HepG2 (cell line): ENCODE results near the gene CUEDC2. TPM values are rescaled to one million over a fixed set of nuclear protein-coding genes. Genes with fewer than 3 reads are reported as not detected.
A peak's percentile ranks its signal among the peaks of the same experiment; 100 is the strongest.

ENCODE experiments used
- AGO2 ChIP-seq: fragments of 200-400 bp; formaldehyde crosslinking; optimal IDR thresholded peaks from 2 replicates; pipeline ENCODE3; 2017; ENCODE audit warnings: mild to moderate bottlenecking, low read depth, low read length, moderate library complexity
- BRD4 ChIP-seq: sonication (generic); formaldehyde crosslinking; IDR thresholded peaks from 2 replicates; pipeline ENCODE4 v1.4.0; 2020; ENCODE audit warnings: missing genetic modification reagents
- CHCHD3 ChIP-seq: sonication (generic); formaldehyde crosslinking; IDR thresholded peaks from 2 replicates; pipeline ENCODE4 v1.8.0; 2022; ENCODE audit warnings: mild to moderate bottlenecking, missing genetic modification reagents, moderate library complexity
- ELF3 ChIP-seq: IDR thresholded peaks from 2 replicates; pipeline ENCODE4 v1.6.1; 2016; ENCODE audit warnings: missing genetic modification reagents, missing compliant biosample characterization
- ETV5 ChIP-seq: IDR thresholded peaks from 2 replicates; pipeline ENCODE4 v1.6.1; 2018; ENCODE audit warnings: missing biosample characterization, missing genetic modification reagents, inconsistent platforms, borderline replicate concordance
- GATAD1 ChIP-seq: IDR thresholded peaks from 2 replicates; pipeline ENCODE4 v1.6.1; 2016; ENCODE audit warnings: missing genetic modification reagents, missing compliant biosample characterization
- MAX ChIP-seq: IDR thresholded peaks from 2 replicates; pipeline ENCODE4 v1.6.1; 2012; ENCODE audit warnings: inconsistent platforms
- MTA1 ChIP-seq: sonication (generic); formaldehyde crosslinking; IDR thresholded peaks from 2 replicates; pipeline ENCODE4 v1.4.0; 2020; ENCODE audit warnings: missing genetic modification reagents, mild to moderate bottlenecking, borderline replicate concordance
- MXD3 ChIP-seq: IDR thresholded peaks from 2 replicates; pipeline ENCODE4 v1.6.1; 2016; ENCODE audit warnings: mild to moderate bottlenecking, missing biosample characterization, missing genetic modification reagents
- RARG ChIP-seq: sonication (generic); formaldehyde crosslinking; IDR thresholded peaks from 2 replicates; pipeline ENCODE4 v1.4.0; 2020; ENCODE audit warnings: low read depth, mild to moderate bottlenecking, missing genetic modification reagents
- RBFOX2 ChIP-seq: fragments of 200-400 bp; formaldehyde crosslinking; IDR thresholded peaks from 2 replicates; pipeline ENCODE4 v1.6.1; 2017; ENCODE audit warnings: low read depth, mild to moderate bottlenecking, low read length
- RFX3 ChIP-seq: IDR thresholded peaks from 2 replicates; pipeline ENCODE4 v1.6.1; 2016; ENCODE audit warnings: missing biosample characterization, missing genetic modification reagents
- RFXAP ChIP-seq: sonication (generic); formaldehyde crosslinking; IDR thresholded peaks from 2 replicates; pipeline ENCODE4 v1.4.0; 2020; ENCODE audit warnings: missing genetic modification reagents, borderline replicate concordance
- TGIF2 ChIP-seq: IDR thresholded peaks from 2 replicates; pipeline ENCODE4 v1.6.1; 2016; ENCODE audit warnings: control low read depth, missing compliant biosample characterization
- THAP7 ChIP-seq: sonication (generic); formaldehyde crosslinking; IDR thresholded peaks from 2 replicates; pipeline ENCODE4 v1.8.1; 2023; ENCODE audit warnings: mild to moderate bottlenecking, missing genetic modification reagents
- TOE1 ChIP-seq: sonication (generic); formaldehyde crosslinking; IDR thresholded peaks from 2 replicates; pipeline ENCODE4 v1.4.0; 2020; ENCODE audit warnings: mild to moderate bottlenecking, missing genetic modification reagents
- ZBTB38 ChIP-seq: sonication (generic); formaldehyde crosslinking; IDR thresholded peaks from 2 replicates; pipeline ENCODE4 v1.5.1; 2020; ENCODE audit warnings: mild to moderate bottlenecking, missing genetic modification reagents
- ZBTB39 ChIP-seq: sonication (generic); formaldehyde crosslinking; IDR thresholded peaks from 2 replicates; pipeline ENCODE4 v1.5.0; 2020; ENCODE audit warnings: missing genetic modification reagents
- ZFY ChIP-seq: sonication (generic); formaldehyde crosslinking; IDR thresholded peaks from 2 replicates; pipeline ENCODE4 v1.4.0; 2020; ENCODE audit warnings: missing genetic modification reagents
- ZNF121 ChIP-seq: sonication (generic); formaldehyde crosslinking; IDR thresholded peaks from 2 replicates; pipeline ENCODE4 v1.5.0; 2020; ENCODE audit warnings: mild to moderate bottlenecking, missing genetic modification reagents
- ZNF773 ChIP-seq: sonication (generic); formaldehyde crosslinking; IDR thresholded peaks from 2 replicates; pipeline ENCODE4 v1.4.0; 2020; ENCODE audit warnings: missing genetic modification reagents, borderline replicate concordance
- ZSCAN30 ChIP-seq: sonication (generic); formaldehyde crosslinking; IDR thresholded peaks from 2 replicates; pipeline ENCODE4 v1.5.0; 2020; ENCODE audit warnings: mild to moderate bottlenecking, missing genetic modification reagents
- ZSCAN5A ChIP-seq: sonication (generic); formaldehyde crosslinking; IDR thresholded peaks from 2 replicates; pipeline ENCODE4 v1.8.0; 2022; ENCODE audit warnings: mild to moderate bottlenecking, missing genetic modification reagents, borderline replicate concordance
- polyA plus RNA-seq, 8 experiments: library from polyadenylated mRNA; depleted of rRNA in 3 of 8; stranded (reverse) in 7 of 8; unstranded in 1 of 8; fragments of >200 nt; fragmentation: Illumina TruSeq in 4 of 8; extraction: Trizol in 4 of 8; gene quantifications; 2 replicates each; pipeline versions ENCODE4 v1.2.1 to v1.2.3, GENCODE V29; 2011 to 2016; ENCODE audit warnings: low read depth in 4 of 8, missing spikeins in 1 of 8, mixed read lengths in 1 of 8; ENCODE audit not compliant: insufficient read depth in 1 of 8
- total RNA-seq, 5 experiments: library from RNA; depleted of rRNA; stranded (reverse); fragments of >200 nt; fragmentation: Illumina TruSeq; extraction: Trizol; gene quantifications; 2 replicates each; pipeline ENCODE4 v1.2.3, GENCODE V29; 2016; ENCODE audit warnings: low read depth in 1 of 5
- TF ChIP-seq, protein P1 (sequence below): sonication (generic); formaldehyde crosslinking; IDR thresholded peaks from 2 replicates; pipeline ENCODE4 v1.8.1; 2023; ENCODE audit warnings: missing genetic modification reagents, inconsistent platforms, borderline replicate concordance

CUEDC2 gene
- total and polyA plus RNA-seq, 2 of the 13 experiments (the other 11 are each of a cell fraction or from before 2014, with no cell fraction given) = 13.1 to 18.4 TPM

GRCh38 chr10:102420714-102421506 is 11.5 kb downstream of the CUEDC2 start, which contains the start of gene FBXL15 (continued):
- TF ChIP-seq ZFY (CRISPR knock-in tag) (peak; percentile 92), MXD3 (CRISPR knock-in tag) (peak; percentile 79), RBFOX2 (peak; percentile 71), BRD4 (CRISPR knock-in tag) (no peak), RFX3 (CRISPR knock-in tag) (peak; percentile 11; the same call in 1 of the 2 replicates), THAP7 (no peak), CHCHD3 (CRISPR knock-in tag) (no peak), ETV5 (CRISPR knock-in tag) (peak; percentile 45; the same call in 1 of the 2 replicates), RFXAP (peak; percentile 95), TGIF2 (peak; percentile 71; the same call in 1 of the 2 replicates), ZBTB39 (peak; percentile 64; the same call in 1 of the 2 replicates), ZBTB38 (no peak; the same call in 1 of the 2 replicates), ELF3 (CRISPR knock-in tag) (peak; percentile 74), AGO2 (peak; percentile 37), TOE1 (CRISPR knock-in tag) (peak; percentile 55; the same call in 1 of the 2 replicates), ZSCAN5A (CRISPR knock-in tag) (peak; percentile 93; the same call in 1 of the 2 replicates), RARG (CRISPR knock-in tag) (no peak; the same call in 1 of the 2 replicates), GATAD1 (CRISPR knock-in tag) (peak; percentile 98), MTA1 (CRISPR knock-in tag) (no peak; the same call in 1 of the 2 replicates), ZSCAN30 (CRISPR knock-in tag) (0 out of 2 replicates have a peak, but pooled peaks have one; percentile 22), ZNF773 (CRISPR knock-in tag) (peak; percentile 36; the same call in 1 of the 2 replicates), ZNF121 (peak; percentile 18; the same call in 1 of the 2 replicates), MAX (peak; percentile 64; the same call in 1 of the 2 replicates)
- TF ChIP-seq, protein P1, sequence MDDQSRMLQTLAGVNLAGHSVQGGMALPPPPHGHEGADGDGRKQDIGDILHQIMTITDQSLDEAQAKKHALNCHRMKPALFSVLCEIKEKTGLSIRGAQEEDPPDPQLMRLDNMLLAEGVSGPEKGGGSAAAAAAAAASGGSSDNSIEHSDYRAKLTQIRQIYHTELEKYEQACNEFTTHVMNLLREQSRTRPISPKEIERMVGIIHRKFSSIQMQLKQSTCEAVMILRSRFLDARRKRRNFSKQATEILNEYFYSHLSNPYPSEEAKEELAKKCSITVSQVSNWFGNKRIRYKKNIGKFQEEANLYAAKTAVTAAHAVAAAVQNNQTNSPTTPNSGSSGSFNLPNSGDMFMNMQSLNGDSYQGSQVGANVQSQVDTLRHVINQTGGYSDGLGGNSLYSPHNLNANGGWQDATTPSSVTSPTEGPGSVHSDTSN (CRISPR knock-in tag) = peak; percentile 84
